ENCODE data around the gene RAC2.

GRCh38 chr22:37199103-37199759 lies 44.8 kb downstream of the RAC2 start:
- TF ChIP-seq, protein P1, sequence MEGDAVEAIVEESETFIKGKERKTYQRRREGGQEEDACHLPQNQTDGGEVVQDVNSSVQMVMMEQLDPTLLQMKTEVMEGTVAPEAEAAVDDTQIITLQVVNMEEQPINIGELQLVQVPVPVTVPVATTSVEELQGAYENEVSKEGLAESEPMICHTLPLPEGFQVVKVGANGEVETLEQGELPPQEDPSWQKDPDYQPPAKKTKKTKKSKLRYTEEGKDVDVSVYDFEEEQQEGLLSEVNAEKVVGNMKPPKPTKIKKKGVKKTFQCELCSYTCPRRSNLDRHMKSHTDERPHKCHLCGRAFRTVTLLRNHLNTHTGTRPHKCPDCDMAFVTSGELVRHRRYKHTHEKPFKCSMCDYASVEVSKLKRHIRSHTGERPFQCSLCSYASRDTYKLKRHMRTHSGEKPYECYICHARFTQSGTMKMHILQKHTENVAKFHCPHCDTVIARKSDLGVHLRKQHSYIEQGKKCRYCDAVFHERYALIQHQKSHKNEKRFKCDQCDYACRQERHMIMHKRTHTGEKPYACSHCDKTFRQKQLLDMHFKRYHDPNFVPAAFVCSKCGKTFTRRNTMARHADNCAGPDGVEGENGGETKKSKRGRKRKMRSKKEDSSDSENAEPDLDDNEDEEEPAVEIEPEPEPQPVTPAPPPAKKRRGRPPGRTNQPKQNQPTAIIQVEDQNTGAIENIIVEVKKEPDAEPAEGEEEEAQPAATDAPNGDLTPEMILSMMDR (IDR thresholded peaks at IDR 0.05; ENCODE audit: poor library complexity): peak; percentile 96
- no peak for TF ChIP-seq EZH2phosphoT487 (IDR thresholded peaks at IDR 0.05; ENCODE audit: low read depth, severe bottlenecking, unreplicated experiment)
- no peak for TF ChIP-seq EZH2 (IDR thresholded peaks at IDR 0.05; ENCODE audit: borderline replicate concordance)
